ENCODE data around the gene ZBTB47. TPM values are rescaled to one million over a fixed set of nuclear protein-coding genes. Genes with fewer than 3 reads are reported as not detected.

Gene ZBTB47
- 10 to 100 TPM in 2 of 4 donors, 1 to 10 TPM in 2; 5.0 to 34.3 (median 10.3) TPM for total RNA-seq

DNA sequence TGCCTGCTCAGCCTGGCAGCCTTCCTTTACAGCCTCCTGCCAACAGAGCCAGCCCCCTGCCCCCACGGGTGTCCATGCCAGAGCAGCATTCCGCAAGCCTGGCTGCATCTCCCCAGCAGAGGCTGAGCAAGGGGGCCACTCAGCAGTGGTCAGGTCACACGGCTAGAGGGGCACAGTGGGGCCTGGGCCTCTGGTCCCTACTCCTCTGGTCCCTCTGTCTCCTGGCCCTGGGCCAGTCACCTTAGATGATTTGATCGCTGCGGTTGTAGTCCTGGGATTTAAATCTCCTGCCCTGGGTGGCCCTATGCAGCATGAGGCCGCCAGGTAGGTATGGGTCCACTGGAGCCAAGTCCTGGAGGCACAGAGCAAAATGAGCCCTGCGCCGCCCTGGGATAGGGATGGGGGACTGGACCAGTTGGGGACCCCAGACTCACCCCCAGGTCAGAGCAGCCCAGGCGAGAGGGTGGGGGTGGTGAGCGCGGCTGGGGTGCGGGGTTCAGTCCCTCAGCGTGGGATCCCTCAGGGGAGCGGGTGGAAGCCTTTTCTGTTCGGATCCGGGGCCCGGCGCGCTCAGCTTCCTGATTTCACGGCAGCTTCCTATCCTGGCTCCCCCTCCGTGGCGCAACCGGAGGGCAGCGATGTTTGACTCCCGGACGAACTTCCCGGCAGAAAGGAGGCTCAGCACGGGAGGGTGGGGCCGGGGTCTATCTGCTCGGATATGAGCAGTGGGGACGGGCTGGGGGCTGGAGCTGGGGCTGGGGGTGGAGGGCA is at the start of gene ZBTB47:
Gene ZBTB47 (plus strand): TSS at position 138 of the 771 bp plus-strand sequence. CDS start 4,659 bp downstream, outside the sequence.
- peaks cover 0 to 26% (median 3%) of the 10 kb centered on the region in 3 donors for H3K36me3 ChIP-seq
- WGBS, 2 donors: 0% methylated on average over 3 of the region's 31 CpGs; no CpG with 5 or more reads in 1 of the 2 donors
- peak within 1 kb of the TSS; percentile 84 to 96 (median 94) for H3K27ac ChIP-seq
- H3K4me1 ChIP-seq: peaks cover 36 to 75% (median 52%) of the 10 kb centered on the region in 3 donors
- TF ChIP-seq, protein P1, sequence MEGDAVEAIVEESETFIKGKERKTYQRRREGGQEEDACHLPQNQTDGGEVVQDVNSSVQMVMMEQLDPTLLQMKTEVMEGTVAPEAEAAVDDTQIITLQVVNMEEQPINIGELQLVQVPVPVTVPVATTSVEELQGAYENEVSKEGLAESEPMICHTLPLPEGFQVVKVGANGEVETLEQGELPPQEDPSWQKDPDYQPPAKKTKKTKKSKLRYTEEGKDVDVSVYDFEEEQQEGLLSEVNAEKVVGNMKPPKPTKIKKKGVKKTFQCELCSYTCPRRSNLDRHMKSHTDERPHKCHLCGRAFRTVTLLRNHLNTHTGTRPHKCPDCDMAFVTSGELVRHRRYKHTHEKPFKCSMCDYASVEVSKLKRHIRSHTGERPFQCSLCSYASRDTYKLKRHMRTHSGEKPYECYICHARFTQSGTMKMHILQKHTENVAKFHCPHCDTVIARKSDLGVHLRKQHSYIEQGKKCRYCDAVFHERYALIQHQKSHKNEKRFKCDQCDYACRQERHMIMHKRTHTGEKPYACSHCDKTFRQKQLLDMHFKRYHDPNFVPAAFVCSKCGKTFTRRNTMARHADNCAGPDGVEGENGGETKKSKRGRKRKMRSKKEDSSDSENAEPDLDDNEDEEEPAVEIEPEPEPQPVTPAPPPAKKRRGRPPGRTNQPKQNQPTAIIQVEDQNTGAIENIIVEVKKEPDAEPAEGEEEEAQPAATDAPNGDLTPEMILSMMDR (IDR thresholded peaks at IDR 0.05): no peak
- TF ChIP-seq POLR2A (IDR thresholded peaks at IDR 0.05): no peak
- intact Hi-C loops (cut with DNase I): no loop called here
- H3K9me3 ChIP-seq: no peaks in the 10 kb centered on the region
- H3K4me3 ChIP-seq: peak within 1 kb of the TSS; percentile 67 to 86 (median 78)
- no peak for DNase-seq
- no peaks in the 10 kb centered on the region for H3K27me3 ChIP-seq

DNA sequence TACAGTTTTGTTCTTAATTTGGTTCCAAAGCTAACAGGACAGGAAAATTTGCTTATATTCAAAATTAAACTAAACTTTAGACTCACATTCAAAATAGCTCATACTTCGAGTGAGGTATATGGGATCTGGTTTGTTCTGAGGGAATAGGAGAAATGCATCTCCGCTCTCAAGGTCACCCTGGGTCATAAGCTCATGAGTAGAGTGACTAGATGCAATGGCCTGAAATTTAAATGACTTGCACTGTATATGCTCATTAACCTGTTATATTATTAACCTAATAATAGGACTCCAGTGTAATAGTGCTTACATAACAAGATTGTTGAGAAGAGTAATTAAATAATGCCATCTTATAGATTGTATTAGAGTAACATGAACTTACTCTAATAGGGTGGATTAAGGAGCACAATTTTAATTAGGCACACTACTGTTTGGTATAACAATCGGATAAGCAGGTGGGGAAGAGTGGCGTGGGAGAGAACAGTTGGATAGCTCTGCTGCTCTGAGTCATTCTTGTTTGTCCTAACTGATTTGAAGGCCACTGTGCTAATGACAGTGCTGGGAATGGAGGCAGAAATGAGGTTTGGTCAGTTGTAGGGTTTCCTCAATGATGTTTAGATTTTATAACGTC is 47.8 kb upstream of the ZBTB47 start:
- intact Hi-C loops (cut with DNase I): no loop called here

DNA sequence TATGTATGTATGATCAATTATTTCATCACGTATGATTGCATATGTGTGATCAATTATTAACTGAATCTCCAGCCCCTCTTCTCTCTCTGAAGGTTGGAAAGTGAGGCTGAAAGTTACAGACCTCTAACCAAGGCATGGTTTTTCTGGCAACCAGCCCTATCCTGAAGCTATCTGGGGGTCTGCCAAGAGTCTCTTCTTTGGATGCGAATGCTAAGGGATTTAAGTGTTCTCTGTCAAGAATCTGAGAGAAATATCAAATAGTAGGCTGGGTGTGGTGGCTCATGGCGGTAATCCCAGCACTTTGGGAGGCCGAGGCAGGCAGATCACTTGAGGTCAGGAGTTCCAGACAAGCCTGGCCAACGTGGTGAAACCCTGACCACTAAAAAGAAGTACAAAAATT is 44.9 kb upstream of the ZBTB47 start:
- Histone ChIP-seq H3K36me3 (peaks cover 0 to 26% (median 0%) of the 10 kb centered on the region in 3 donors), H3K27ac (peak overlapping the region in 3 of 4 donors; percentile 34 to 71 (median 68)), H3K4me1 (peaks cover 12 to 98% (median 33%) of the 10 kb centered on the region in 3 donors), H3K27me3 (no peaks in the 10 kb centered on the region), H3K4me3 (no peak overlapping the region), H3K9me3 (no peaks in the 10 kb centered on the region)
- intact Hi-C loops (cut with DNase I): no loop called here
- 13 to 52% methylated on average over 4 to 5 of the region's 5 CpGs for WGBS, 2 donors
- DNase-seq: no peak
- TF ChIP-seq, protein P1 (IDR thresholded peaks at IDR 0.05): no peak

More for the DNA sequence above, 47.8 kb upstream of the ZBTB47 start:
- 60 to 61% methylated on average over 5 of the region's 5 CpGs for WGBS, 2 donors
- Histone ChIP-seq H3K4me1 (peaks cover 17 to 91% (median 49%) of the 10 kb centered on the region in 3 donors), H3K27ac (peak overlapping the region in 3 of 4 donors; percentile 28 to 52 (median 52)), H3K27me3 (no peaks in the 10 kb centered on the region), H3K4me3 (no peak overlapping the region), H3K9me3 (no peaks in the 10 kb centered on the region), H3K36me3 (peaks cover 0 to 16% (median 0%) of the 10 kb centered on the region in 3 donors)
- no peak for DNase-seq
- TF ChIP-seq, protein P1 (IDR thresholded peaks at IDR 0.05): no peak
- TF ChIP-seq POLR2A (IDR thresholded peaks at IDR 0.05): no peak

DNA sequence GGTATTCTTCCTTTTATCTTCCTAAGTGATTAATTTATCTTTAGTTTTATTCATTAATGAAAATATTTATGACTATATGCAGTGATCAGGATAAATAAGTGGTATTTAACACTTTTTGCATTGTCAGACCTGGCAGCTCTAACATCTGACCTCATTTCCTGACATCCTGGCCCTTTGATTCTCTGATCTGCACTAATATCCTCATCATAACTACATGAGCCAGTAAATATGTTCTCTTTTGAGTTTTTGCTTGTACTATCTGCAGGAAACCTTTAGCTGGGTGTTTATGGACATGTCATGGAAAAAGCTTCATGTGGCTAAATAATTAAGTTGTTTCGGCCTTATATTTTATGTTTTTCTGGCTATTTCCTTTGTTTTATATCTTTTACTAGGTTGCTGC is 42.5 kb upstream of the ZBTB47 start:
- intact Hi-C loops (cut with DNase I): no loop called here
- H3K9me3 ChIP-seq: no peaks in the 10 kb centered on the region
- no peak overlapping the region for H3K4me3 ChIP-seq
- peaks cover 0 to 26% (median 0%) of the 10 kb centered on the region in 3 donors for H3K36me3 ChIP-seq
- H3K4me1 ChIP-seq: peaks cover 7 to 85% (median 22%) of the 10 kb centered on the region in 3 donors
- no peak for DNase-seq
- H3K27ac ChIP-seq: peak overlapping the region; percentile 3 to 68 (median 48)
- 57 to 75% methylated on average over 1 of the region's 1 CpG for WGBS, 2 donors
- H3K27me3 ChIP-seq: no peaks in the 10 kb centered on the region
- TF ChIP-seq, protein P1 (IDR thresholded peaks at IDR 0.05): no peak
- TF ChIP-seq POLR2A (IDR thresholded peaks at IDR 0.05): no peak

DNA sequence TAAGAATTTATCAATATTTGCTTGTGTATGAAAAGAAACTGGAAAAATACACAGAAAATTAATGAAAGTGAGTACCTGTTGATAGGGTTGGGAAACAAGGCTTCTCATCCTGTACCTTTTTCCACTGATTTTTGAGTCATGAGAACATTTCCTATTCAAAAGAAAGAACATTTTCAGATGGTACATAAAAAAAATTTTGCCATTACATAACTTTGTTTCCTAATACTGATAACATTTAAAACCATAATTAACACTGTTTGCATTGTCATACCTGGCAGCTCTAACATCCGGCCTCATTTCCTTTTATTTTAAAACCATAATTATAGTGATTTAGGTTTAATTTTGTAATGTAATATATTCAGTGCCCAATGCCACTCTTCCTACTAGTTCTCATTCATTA is 41.3 kb upstream of the ZBTB47 start:
- H3K36me3 ChIP-seq: peaks cover 0 to 18% (median 0%) of the 10 kb centered on the region in 3 donors
- peak overlapping the region in 2 of 4 donors; percentile 66 to 68 for H3K27ac ChIP-seq
- H3K4me3 ChIP-seq: no peak overlapping the region
- intact Hi-C loops (cut with DNase I): no loop called here
- no peaks in the 10 kb centered on the region for H3K27me3 ChIP-seq
- DNase-seq: no peak
- peaks cover 7 to 74% (median 17%) of the 10 kb centered on the region in 3 donors for H3K4me1 ChIP-seq
- no peaks in the 10 kb centered on the region for H3K9me3 ChIP-seq
- 69 to 79% methylated on average over 1 of the region's 1 CpG for WGBS, 2 donors
- no peak for TF ChIP-seq POLR2A (IDR thresholded peaks at IDR 0.05)
- TF ChIP-seq, protein P1 (IDR thresholded peaks at IDR 0.05): no peak
